GM19372 (cell line): Measurements from ENCODE around the gene GLCE.

Experiments
- ATAC-seq: cut with Tn5 transposase; IDR thresholded peaks from one replicate; pipeline ENCODE4 v1.9.1; 2021; ENCODE audit warnings: mild to moderate bottlenecking, low read depth, moderate library complexity; ENCODE audit not compliant: unreplicated experiment

The GLCE gene

DNA sequence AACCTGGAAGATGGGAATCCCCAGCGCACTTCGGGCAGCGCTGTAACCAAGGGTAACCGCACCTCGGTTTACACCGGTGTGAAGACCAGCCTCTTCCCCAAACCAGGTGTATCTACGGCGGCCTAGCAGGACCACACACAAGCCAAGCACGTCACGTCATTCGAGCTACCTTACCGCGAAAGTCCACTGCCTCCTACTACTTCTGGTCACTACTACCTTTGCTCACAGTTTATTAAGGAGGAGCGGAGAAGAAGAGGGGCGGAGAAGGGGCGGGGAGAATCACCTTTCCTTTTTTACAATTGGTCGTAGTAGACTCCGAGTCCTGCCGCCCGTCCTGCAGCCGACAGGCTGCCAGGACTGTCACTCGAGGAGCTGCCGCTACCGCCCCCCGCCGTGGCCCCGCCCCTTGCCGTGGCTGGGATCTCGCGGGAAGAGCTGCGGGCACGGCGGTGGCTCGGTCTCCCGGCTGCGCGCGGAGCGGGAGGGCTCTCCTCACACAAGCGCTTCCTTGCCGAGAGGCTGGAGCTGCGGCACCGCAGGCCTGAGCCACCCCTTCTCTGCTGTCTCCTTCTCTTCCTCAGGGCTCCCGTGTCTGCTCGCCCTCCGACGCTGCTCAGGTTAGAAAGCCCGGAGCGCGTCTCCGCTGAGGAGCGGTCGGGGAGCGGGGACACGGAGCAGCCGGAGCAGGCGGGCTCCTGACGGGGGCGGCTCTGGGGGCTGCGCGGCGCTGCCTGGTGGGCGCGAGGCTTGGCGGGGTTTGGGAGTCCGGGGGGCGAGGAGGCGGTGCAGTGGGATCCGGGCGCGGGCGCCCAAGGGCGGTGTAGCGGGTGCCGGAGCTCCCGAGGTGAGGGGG lies at the start of gene GLCE:
Gene GLCE, plus strand, starts transcription at position 495 of the 853 bp plus-strand sequence. CDS start 95,172 bp downstream, outside the sequence.
- peak; percentile 90 for ATAC-seq

DNA sequence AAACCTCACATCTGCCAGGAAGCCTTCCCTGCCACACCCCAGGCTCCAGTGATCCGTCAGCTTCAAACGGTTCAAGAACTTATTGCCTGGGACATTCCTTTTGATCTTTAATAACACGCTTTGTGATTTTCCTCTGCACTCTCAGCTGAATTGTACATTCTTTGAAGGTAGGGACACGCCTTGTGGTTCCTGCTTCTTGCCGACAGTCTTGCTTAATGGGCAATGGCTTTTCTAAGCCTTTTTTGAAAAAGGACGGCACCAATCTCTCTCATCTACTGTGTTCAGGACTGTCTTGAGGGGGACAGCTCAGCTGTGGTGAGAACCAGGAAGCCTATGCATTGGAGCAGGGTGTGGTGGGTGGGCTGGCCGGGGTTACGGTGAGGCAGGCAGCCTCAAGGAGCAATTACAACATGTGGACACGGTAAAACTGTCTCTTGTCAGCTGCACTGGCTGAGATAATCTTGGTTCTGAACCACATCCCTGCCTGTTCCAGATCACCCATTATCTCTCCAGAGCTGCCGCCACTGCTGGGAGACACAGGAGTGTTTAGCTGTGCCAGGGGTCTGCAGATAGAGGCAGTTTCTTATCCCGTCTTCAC lies 46.0 kb upstream of the GLCE start:
- no peak for ATAC-seq

DNA sequence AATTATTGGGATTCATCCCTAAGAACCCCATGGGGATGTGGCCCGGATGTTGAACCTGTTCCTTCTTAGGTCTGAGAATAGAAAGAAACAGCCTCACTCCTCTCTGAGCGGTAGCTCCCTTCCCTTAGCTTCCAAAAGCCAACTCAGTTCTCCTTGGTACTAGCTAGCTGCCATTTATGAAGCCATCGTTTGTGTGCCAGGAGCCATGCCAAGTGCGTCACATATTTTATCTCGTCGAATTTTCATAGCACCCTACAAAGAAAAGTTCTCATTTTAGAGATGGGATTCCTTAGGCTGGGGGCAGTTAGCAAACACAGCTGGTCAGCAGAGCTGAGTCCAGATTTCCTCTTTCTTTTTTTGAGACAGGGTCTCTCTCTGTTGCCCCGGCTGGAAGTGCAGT lies 45.4 kb upstream of the GLCE start:
- no peak for ATAC-seq

DNA sequence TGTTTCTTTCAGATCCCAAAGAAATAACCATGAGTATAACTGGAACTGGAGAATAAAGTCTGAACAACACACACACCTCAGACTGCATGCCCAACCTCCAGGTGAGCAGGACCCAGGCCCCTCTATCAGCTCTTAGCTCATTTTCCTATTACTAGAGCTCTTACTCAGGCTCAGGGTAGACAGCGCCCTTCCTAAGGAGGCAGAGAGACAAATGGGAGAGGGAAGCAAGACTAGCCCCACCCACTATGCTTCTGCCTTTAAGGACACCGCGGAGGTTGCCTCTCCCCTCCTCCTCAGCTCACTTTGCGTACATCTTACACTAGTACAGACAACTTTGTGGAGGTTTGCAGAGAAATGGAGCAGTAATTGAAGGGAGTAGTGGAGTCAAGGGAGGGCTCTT lies 44.0 kb upstream of the GLCE start:
- ATAC-seq = no peak

DNA sequence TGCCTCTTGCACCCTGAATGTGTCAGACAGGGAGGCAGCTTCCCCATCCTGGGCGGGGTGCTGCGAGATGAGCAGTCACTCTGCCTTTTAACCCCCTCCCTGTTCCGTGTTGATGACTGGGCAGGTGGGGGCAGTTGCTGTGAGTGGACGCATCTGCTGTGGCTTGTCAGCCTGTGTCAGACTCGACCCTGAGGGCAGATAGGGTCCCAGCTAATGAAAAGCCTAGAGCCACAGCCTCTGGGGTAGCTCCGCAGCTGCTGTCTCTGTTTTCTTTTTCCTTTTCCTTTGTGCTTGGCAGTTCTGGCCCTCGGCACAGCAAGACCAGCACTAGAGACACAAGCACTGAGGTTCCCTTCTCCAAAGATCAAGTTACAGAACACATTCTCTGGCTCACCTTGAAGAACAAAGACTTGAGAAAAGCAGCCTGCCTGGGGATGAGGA lies 43.0 kb upstream of the GLCE start:
- no peak for ATAC-seq

DNA sequence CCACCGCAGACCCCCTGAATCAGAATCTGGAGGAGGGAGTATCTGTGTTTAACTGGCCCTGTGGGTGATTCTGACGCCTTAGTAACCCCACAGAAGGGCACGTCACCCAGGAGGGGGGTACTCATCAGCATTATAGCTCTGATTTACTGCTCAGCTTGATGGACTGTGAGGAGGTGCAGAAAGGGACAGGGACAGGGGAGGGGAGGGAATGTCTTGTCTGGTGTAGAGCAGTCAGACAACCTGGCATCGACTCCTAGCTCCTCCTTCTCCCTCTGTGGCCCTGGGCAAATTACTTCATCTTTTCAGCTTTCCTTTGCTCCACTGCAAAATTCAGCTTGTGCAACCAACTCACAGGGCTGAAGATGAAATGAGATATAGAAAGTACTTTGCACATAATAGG lies 42.3 kb upstream of the GLCE start:
- ATAC-seq = no peak

DNA sequence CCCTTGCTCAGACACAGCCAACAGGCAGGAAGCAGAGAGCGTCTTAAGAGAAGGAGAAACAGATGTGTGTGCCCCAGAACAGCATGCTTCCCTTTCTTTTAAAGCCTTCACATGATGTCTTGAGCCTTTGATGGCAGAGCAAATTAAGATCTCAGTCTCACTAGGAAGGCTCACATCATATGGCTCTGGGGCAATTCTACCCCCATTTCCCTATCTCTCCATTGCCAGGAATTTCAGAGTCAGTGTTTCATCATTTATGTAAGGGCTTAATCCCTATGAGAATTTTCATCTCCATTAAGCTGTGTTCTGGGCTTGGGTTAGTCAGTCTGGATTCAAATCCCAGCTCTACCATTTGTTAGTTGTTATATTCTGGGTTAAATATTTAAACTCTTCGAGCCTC lies 41.4 kb upstream of the GLCE start:
- ATAC-seq = no peak

DNA sequence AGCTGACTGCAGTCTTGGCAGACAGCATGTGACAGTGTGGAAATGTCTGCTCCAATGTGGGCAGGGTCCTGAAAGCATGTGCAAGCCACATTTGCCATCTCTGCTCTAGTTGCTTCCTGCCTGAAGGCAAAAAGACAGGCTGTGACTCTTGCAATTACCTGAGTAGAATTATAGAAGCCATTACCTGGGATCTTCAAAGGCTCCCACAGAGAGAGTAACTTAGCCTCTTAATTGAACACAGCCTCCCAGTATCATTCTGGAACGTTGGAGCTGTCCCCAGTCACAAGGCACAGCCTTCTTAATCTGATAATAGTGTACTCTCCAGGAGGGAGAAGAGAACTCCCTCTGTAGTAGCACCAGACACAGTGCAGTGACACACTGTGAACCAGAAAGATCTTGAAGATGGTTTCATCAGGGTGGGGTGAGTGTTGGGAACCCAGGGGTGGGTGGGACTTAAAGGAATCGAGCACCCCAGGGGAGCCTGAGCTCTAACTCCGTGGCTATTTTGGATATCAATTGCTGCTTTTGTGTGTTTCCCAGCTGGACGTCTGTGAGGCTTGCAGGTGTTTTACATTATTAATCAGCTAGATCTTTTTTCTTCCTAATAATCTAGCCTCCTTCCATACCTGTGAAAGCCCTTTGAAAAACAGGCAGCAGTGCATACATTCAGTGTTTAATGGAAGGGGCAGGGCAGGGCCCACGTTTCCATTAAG lies 40.6 kb upstream of the GLCE start:
- no peak for ATAC-seq

DNA sequence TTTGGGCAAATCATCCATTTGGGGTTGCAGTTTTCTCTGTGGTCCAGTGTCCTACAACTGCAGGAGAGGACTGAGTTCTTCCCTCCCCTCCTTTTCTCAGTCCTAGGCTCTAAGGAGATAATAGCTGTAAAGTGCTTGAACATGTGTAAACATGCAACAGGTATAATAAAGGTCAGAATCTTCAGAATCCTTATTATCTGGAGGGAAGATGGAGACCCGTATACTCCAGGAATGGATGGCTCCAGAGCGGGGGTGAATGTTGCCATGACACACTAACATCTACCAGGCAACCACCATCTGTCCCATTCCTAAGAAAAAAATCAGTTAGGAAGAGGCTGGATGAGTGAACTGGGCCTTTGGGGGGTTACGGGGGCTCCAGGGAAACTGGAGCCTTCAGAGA lies 39.7 kb upstream of the GLCE start:
- no peak for ATAC-seq

DNA sequence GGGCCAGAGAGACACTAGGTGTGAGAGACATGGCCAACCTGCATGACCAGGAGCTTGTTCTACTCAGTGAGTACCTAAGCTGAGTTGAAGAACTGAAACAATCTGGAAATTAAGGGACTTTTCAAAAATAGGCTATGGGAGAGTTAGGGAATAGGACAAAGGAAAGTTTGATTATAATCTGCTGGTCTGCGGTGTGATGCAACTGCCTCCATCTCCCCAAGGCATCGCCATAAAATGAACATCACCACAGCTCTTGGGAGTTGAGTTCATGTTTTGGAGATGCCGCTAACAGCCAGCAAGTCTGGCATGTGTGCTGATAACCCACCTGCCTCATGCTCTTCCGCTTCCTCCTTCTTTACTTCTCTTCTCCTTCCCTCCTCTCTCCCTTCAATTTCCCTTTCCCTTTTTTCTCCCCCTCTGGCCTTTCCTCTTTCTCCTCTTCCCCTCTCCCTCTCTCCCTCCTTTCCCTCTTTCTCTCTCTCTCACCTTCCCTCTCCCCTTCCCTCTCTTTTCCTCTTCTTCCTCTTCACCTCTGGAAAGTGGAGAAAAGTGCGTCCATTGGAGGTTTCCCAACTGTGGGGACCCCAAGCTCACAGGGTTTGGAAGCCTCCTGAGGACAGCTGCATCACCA lies 39.1 kb upstream of the GLCE start:
- ATAC-seq = no peak

DNA sequence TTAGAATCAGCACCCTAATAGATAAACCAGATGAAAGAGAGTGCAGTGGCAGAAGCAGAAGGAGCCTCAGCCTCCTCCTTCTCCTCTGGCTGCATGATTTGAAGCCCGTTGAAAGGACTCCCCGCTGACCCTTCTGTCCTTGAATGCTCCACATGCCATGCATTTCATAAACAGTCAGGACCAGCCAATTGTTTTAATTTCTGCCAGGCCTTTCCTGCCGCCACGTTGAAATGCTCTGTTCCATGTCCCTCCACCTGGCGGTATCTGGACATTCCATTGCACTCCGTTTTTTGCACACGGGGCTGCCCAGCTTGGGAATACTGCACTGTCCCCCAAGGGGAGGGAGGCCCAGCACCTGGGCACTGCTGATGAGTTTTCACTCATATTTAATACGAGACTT lies 35.2 kb upstream of the GLCE start:
- ATAC-seq = no peak

DNA sequence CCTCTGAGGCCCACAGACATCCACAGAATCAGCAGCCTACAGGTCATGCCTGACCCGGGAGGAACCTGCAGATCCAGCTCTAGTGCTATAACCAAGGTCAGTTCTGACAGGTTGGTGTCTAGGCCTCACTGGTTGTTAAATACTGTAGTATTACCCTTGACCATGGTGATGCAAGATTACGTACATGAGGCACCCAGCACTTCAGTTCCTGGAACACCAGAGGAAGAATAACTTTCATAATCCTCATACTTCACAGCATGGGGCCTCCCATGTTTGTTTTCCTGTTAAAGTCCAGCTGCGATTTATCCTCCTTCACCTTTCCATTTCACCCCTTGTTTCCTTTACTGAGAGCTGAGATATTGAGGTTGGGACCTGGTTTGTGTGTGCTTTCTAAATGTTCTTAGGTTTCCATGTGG lies 34.4 kb upstream of the GLCE start:
- no peak for ATAC-seq

DNA sequence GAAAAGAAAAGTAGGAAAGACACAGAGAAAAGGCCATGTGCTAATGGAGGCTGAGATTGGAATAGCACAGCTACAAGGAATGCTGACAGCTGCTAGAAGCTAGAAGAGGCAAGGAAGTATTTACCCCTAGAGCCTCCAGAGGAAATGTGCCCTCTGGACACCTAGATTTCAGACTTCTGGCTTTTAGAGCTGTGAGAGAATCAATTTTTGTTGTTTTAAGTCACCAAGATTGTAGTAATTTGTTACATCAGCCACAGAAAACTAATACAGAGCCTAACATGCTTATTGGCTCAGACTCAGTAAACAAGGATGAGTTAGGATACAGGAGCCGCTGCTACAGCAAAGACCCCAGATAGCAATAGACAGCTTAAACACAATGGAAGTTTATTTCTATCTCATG lies 33.1 kb upstream of the GLCE start:
- ATAC-seq = no peak

DNA sequence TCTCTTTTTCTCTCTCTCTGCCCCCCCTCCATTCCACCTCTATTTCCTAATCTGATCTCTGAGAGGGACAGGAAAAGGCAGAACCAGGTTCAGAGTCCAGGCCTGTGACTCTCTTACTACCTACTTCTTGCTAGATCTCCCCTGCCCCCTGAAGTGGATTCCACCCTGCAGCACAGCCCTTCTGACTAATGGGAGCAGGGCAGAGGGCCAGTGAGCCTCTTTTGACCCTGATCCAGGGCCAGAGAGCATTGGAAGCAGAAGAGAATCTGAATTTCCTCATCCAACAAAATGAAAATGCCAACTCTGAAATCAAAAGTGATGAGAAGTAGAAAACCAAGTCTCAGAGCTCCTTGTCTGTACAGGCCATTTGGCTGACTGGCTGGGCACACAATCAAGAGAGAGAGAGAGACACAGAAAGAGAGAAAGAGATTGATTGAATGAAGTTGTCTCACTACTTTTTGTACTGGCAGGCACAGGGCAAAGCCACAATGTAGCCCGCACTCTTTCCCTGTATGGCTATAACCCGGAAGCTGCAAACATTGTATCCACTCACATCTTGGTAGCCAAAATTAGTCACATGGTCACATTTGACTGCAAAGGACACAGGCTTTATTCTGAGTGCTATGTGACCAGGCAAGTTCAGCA lies 31.6 kb upstream of the GLCE start:
- ATAC-seq = no peak

DNA sequence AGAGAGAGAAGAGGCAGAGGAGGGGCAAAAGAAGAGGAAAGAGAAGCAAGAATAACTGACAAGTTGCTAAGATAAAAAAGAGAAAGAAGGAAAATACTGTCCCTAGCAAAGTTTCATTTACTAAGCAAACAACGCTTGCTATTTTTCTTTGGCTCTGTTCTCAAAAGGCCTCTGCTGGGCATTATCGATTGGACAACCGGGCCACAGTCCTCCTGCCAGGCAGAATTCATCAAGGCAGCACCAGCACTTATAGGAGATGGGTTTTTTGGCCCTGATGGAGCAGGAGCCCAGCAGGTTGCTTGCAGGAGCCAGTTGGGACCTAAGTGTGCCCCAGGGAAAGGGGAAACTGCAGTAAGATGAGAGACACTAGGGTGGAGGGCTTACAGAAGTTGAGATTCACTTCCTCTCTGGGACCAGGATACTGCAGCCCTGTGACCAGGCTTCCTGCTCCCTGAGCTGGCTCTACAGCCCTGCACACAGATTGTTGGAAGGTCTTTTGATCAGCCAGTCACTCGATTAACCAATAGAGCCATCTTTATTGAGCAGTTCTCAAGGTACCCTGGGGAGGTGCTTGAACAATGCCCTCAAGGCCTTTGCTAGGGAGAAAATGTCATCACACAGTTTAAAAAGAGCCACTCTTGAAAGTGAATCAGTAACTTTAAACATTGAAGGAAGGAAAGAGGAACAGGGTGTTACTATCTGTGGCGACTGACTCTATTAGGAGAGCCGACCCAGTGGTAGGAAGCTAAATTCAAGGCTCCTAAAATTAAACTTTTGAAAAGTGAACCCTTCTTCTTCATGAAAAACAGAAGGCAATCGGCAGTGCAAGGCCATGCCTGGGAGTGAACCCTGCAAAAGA lies 28.8 kb upstream of the GLCE start:
- ATAC-seq = no peak

DNA sequence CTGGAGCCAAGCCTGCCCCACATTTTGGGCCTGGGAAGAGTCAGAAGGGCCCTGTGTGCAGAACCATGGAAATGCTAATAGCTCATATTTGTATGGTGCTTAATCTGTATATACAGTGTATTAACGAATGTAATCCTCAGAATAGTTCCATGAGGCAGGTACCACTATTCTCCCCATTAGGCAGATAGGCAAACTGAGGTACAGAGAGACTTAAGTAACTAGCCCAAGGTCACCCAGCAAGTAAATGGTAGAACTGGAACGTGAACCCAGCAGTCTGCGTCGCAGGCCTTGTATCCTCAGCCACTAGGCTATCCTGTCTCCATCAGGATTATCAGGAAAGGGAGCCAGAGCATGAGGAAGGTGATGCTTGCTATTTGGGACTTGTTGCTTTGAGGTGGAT lies 28.0 kb upstream of the GLCE start:
- ATAC-seq = no peak

DNA sequence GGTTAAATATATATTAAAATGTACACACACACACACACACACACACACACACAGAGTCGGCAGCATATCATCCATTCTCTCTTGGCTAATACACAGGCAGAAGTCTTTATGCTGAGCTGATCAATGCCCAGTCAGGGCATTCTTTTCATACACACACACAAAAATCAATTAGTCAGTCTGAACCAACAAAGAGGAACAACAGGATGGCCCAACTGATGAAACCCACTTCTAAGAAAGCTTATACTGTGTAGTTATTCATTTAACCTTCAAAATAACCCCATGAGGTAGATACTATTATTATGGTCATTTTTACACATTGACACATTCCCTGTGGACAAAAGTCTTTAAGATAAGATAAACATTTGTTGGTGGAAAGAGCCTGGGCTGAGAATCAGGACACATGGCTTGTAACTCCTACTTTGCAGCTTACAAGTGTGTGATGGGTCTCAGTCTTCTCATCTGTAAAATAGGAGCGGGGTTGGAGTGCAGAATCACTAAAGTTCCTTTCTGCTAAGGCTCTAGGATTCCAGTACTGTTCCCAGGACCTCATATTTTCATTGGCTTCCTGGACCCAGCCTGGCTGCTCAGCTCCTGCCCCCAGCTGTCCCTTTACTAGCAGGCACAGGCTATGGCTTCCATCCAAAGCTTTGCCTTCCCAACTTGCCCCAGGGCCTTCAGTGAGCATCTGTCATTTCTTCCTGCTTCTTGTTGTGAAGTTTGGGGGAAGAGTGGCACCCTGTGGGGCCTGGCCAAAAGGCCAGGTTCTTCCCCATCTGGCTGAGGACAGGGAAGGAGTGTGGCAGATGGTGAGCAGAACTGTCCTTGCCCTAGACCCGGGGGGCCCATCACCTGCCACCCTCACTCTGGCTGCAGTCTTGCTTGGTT lies 27.2 kb upstream of the GLCE start:
- ATAC-seq = no peak

DNA sequence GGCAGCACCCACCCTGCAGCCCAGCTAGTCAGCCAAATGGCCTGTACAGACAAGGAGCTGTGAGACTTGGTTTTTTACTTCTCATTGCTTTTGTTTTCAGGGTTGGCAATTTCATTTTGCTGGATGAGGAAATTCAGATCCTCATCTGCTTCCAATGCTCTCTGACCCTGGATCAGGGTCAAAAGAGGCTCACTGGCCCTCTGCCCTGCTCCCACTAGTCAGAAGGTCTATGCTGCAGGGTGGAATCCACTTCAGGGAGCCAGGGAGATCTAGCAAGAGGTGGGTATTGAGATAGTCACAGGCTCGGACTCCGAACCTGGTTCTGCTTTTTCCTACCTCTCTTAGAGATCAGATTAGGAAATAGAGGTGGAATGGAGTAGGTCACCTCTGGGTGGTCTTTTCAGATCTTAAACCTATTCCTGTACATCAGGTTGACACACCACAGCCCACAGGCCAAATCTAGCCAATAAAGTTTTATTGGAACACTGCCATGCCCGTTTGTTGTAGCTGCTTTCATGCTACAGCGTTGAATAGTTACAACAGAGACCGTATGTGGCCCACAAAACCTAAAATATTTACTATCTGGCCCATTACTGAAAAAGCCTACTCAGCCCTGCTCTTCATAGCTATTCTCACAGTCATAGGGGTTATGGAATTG lies 26.4 kb upstream of the GLCE start:
- no peak for ATAC-seq
